Colonic mucosa (tissue), 4 donors: ENCODE data around the gene MBD5. TPM values are rescaled to one million over a fixed set of nuclear protein-coding genes. Genes with fewer than 3 reads are reported as not detected.

Source experiments
- DNase-seq: peaks from one replicate; pipeline ENCODE4 v3.0.0-alpha.2; 2020
- H3K27ac ChIP-seq: fragments of 200-600 bp; one replicate; pipeline ENCODE4 v1.8.0; 2021
- H3K27me3 ChIP-seq: fragments of 200-600 bp; one replicate; pipeline ENCODE4 v1.8.0; 2021
- H3K36me3 ChIP-seq: fragments of 200-600 bp; one replicate; pipeline ENCODE4 v1.8.0; 2021
- H3K4me1 ChIP-seq: fragments of 200-600 bp; one replicate; pipeline ENCODE4 v1.8.0; 2021; ENCODE audit warnings: mild to moderate bottlenecking
- H3K4me3 ChIP-seq: fragments of 200-600 bp; one replicate; pipeline ENCODE4 v1.8.0; 2021
- H3K9ac ChIP-seq, 2 donors: one replicate each; pipeline ENCODE4 v1.7.0; 2013; ENCODE audit warnings: control low read depth in 2 of 2, low read depth in 2 of 2, low read length in 2 of 2
- H3K9me3 ChIP-seq: fragments of 200-600 bp; one replicate; pipeline ENCODE4 v1.8.0; 2021
- CTCF ChIP-seq: fragments of 200-600 bp; IDR thresholded peaks from one replicate; pipeline ENCODE4 v1.8.0; 2022; ENCODE audit warnings: antibody characterized with exemption, mild to moderate bottlenecking
- intact Hi-C: fragments of 100-400 bp; cut with DNase I; formaldehyde crosslinking; loops from one replicate; pipeline ENCODE4 v1.14.1; 2022
- total RNA-seq, 2 donors: library from RNA; stranded (reverse); fragmentation: NEBNext Ultra II Directional in 1 of 2; extraction: Animal tissue kit (Norgen Biotek cat#: 25700) in 1 of 2; gene quantifications; one replicate each; pipeline ENCODE4 v1.2.1, GENCODE V29; 2021
- donor health status: healthy.
- donor health status: DM: no; HTN: no; CAD: no.
- donor health status: DM: no; HTN: no; CAD: no.

The MBD5 gene
- total RNA-seq, 2 donors from 2014 or later, result 26.7 to 29.6 TPM

GRCh38 chr2:148555622-148556294, 534.9 kb downstream of the MBD5 start:
- Histone ChIP-seq H3K4me1 (no peaks in the 10 kb centered on the region), H3K4me3 (no peak overlapping the region), H3K27me3 (no peaks in the 10 kb centered on the region), H3K36me3 (no peaks in the 10 kb centered on the region), H3K9ac (no peak overlapping the region), H3K27ac (no peak overlapping the region), H3K9me3 (no peaks in the 10 kb centered on the region)
- DNase-seq, result no peak
- no peak for TF ChIP-seq CTCF
- intact Hi-C loops, result no loop called here

DNA sequence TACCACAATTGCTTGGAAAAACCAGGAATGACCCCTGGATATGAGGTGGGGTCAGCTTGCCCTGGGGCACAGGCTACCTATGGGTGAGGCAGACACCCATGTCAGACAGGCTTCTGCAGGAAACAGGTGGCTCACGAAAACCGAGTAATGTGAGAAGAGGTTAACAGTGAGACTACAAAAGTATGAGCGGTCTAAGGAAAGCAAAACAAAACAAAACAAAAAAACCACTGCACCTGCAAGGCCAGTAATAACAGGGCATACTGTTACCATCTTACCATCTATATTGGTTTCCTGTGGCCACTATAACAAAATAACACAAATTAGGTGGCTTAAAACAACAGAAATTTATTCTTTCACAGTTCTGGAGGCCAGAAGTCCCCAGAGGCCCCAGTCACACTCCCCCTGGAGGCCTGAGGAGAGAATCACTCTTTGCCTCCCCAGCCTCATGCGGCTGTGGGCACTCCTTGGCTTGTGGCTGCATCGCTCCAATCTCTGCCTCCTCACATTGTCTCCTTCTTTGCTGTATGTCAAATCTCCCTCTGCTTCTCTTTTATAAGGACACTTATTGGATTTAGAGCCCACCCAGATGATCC, 537.0 kb downstream of the MBD5 start:
- intact Hi-C loops, result no loop called here
- Histone ChIP-seq H3K36me3 (no peaks in the 10 kb centered on the region), H3K27ac (no peak overlapping the region), H3K4me3 (no peak overlapping the region), H3K27me3 (no peaks in the 10 kb centered on the region), H3K9ac (no peak overlapping the region), H3K4me1 (no peaks in the 10 kb centered on the region), H3K9me3 (no peaks in the 10 kb centered on the region)
- DNase-seq, result no peak
- peak; percentile 13 for TF ChIP-seq CTCF

- TF ChIP-seq CTCF, result no peak
- Histone ChIP-seq H3K4me3 (no peak overlapping the region), H3K9ac (no peak overlapping the region), H3K27me3 (no peaks in the 10 kb centered on the region), H3K27ac (no peak overlapping the region), H3K9me3 (no peaks in the 10 kb centered on the region), H3K36me3 (no peaks in the 10 kb centered on the region), H3K4me1 (no peaks in the 10 kb centered on the region)
- DNase-seq, result no peak
- intact Hi-C loops, result no loop called here
Measured at GRCh38 chr2:148560496-148560895, 539.6 kb downstream of the MBD5 start.

DNA sequence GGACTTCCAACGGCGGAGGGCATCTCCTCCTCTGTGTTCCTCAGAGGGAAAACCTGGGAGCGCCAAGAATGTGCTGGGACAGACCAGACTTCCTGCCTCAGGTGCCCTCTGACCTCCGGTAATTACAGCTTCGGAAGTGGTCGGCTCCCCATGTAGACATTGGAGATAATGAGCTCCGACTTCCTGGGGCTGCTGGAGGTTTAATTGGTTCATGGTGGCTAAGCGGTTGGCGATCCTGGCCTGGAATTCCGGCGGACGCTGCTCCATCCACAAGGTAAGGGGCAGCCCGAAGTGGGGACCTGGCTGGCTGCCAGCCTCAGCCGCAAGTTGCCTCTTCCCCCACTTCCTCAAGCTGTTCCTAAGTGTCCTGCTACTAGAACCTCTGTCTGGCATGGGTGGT, 540.5 kb downstream of the MBD5 start:
- no peaks in the 10 kb centered on the region for H3K4me1 ChIP-seq
- no peaks in the 10 kb centered on the region for H3K9me3 ChIP-seq
- DNase-seq, result no peak
- H3K4me3 ChIP-seq, result no peak overlapping the region
- no peaks in the 10 kb centered on the region for H3K36me3 ChIP-seq
- no peak overlapping the region for H3K27ac ChIP-seq
- H3K9ac ChIP-seq, result no peak overlapping the region
- TF ChIP-seq CTCF, result no peak
- intact Hi-C loops, result no loop called here
- no peaks in the 10 kb centered on the region for H3K27me3 ChIP-seq

- Histone ChIP-seq H3K9ac (no peak overlapping the region), H3K27ac (no peak overlapping the region), H3K9me3 (no peaks in the 10 kb centered on the region), H3K27me3 (no peaks in the 10 kb centered on the region), H3K36me3 (no peaks in the 10 kb centered on the region), H3K4me3 (no peak overlapping the region), H3K4me1 (no peaks in the 10 kb centered on the region)
- no peak for TF ChIP-seq CTCF
- no peak for DNase-seq
- intact Hi-C loops, result no loop called here
Measured at GRCh38 chr2:148565272-148565894, 544.5 kb downstream of the MBD5 start.

Other genes starting within 250 kb of the MBD5 start
- gene ACVR2A, start 176.1 kb upstream of the MBD5 start, total RNA-seq, result 10 to 100 TPM; 15.4 to 20.4 TPM
- gene ORC4, start 354 bp upstream of the MBD5 start, total RNA-seq, result 10 to 100 TPM; 42.0 to 42.3 TPM